ENCODE measurements around the gene L1TD1.

Gene L1TD1

GRCh38 chr1:62229468-62229867 lies 34.8 kb downstream of the L1TD1 start:
- no peak for TF ChIP-seq POLR2A (IDR thresholded peaks at IDR 0.05; ENCODE audit: extremely low read depth, insufficient read length)
- no peak for TF ChIP-seq CTCF (IDR thresholded peaks at IDR 0.05; ENCODE audit: low read depth, low read length)
- no peak for TF ChIP-seq MYC (IDR thresholded peaks at IDR 0.05; ENCODE audit: low read depth, low read length)
- TF ChIP-seq MAX (IDR thresholded peaks at IDR 0.05; ENCODE audit: low read depth, low read length), result no peak
- no peak overlapping the region for H3K4me3 ChIP-seq (ENCODE audit: low read depth, low read length)
- no peak for DNase-seq (ENCODE audit: low read depth)

- no peak overlapping the region for H3K4me3 ChIP-seq (ENCODE audit: low read depth, low read length)
- TF ChIP-seq MYC (IDR thresholded peaks at IDR 0.05; ENCODE audit: low read depth, low read length) (no peak), MAX (IDR thresholded peaks at IDR 0.05; ENCODE audit: low read depth, low read length) (no peak), POLR2A (IDR thresholded peaks at IDR 0.05; ENCODE audit: extremely low read depth, insufficient read length) (no peak), CTCF (IDR thresholded peaks at IDR 0.05; ENCODE audit: low read depth, low read length) (no peak)
- DNase-seq (ENCODE audit: low read depth), result no peak
Measured at GRCh38 chr1:62229932-62230331, 35.3 kb downstream of the L1TD1 start.

GRCh38 chr1:62230718-62231117 lies 36.1 kb downstream of the L1TD1 start:
- no peak for DNase-seq (ENCODE audit: low read depth)
- TF ChIP-seq MAX (IDR thresholded peaks at IDR 0.05; ENCODE audit: low read depth, low read length), result no peak
- no peak for TF ChIP-seq MYC (IDR thresholded peaks at IDR 0.05; ENCODE audit: low read depth, low read length)
- TF ChIP-seq POLR2A (IDR thresholded peaks at IDR 0.05; ENCODE audit: extremely low read depth, insufficient read length), result no peak
- no peak for TF ChIP-seq CTCF (IDR thresholded peaks at IDR 0.05; ENCODE audit: low read depth, low read length)
- no peak overlapping the region for H3K4me3 ChIP-seq (ENCODE audit: low read depth, low read length)

- H3K4me3 ChIP-seq (ENCODE audit: low read depth, low read length), result no peak overlapping the region
- no peak for DNase-seq (ENCODE audit: low read depth)
- TF ChIP-seq MAX (IDR thresholded peaks at IDR 0.05; ENCODE audit: low read depth, low read length) (no peak), POLR2A (IDR thresholded peaks at IDR 0.05; ENCODE audit: extremely low read depth, insufficient read length) (no peak), CTCF (IDR thresholded peaks at IDR 0.05; ENCODE audit: low read depth, low read length) (no peak), MYC (IDR thresholded peaks at IDR 0.05; ENCODE audit: low read depth, low read length) (no peak)
Measured at GRCh38 chr1:62232871-62233278, 38.2 kb downstream of the L1TD1 start.

GRCh38 chr1:62233926-62234450 lies 39.3 kb downstream of the L1TD1 start:
- no peak overlapping the region for H3K4me3 ChIP-seq (ENCODE audit: low read depth, low read length)
- TF ChIP-seq MYC (IDR thresholded peaks at IDR 0.05; ENCODE audit: low read depth, low read length), result no peak
- DNase-seq (ENCODE audit: low read depth), result no peak

- TF ChIP-seq CTCF (IDR thresholded peaks at IDR 0.05; ENCODE audit: low read depth, low read length) (no peak), POLR2A (IDR thresholded peaks at IDR 0.05; ENCODE audit: extremely low read depth, insufficient read length) (no peak), MAX (IDR thresholded peaks at IDR 0.05; ENCODE audit: low read depth, low read length) (no peak), MYC (IDR thresholded peaks at IDR 0.05; ENCODE audit: low read depth, low read length) (no peak)
- DNase-seq (ENCODE audit: low read depth), result no peak
- H3K4me3 ChIP-seq (ENCODE audit: low read depth, low read length), result no peak overlapping the region
Measured at GRCh38 chr1:62234688-62235087, 40.0 kb downstream of the L1TD1 start.

Data from NB4 (cell line).